Transverse colon (tissue), 4 donors: Measurements from ENCODE around the gene EML4. TPM values are rescaled to one million over a fixed set of nuclear protein-coding genes. Genes with fewer than 3 reads are reported as not detected.

Experiments used
- DNase-seq: peaks from one replicate; pipeline ENCODE4 v3.0.0-alpha.2; 2019
- H3K27ac ChIP-seq, 4 donors: fragments of 200-600 bp; sonication (generic); 2 replicates each; pipeline ENCODE4 v1.5.1; 2016 to 2018; ENCODE audit warnings: inconsistent platforms in 4 of 4
- H3K27me3 ChIP-seq: fragments of 200-600 bp; sonication (generic); 2 replicates; pipeline ENCODE4 v1.5.1; 2017; ENCODE audit warnings: inconsistent platforms
- H3K36me3 ChIP-seq, 4 donors: fragments of 200-600 bp; sonication (generic); 2 replicates each; pipeline ENCODE4 v1.5.1; 2017 to 2019; ENCODE audit warnings: inconsistent platforms in 4 of 4
- H3K4me1 ChIP-seq, 4 donors: fragments of 200-600 bp; sonication (generic); 2 replicates each; pipeline ENCODE4 v1.5.1; 2017 to 2020; ENCODE audit warnings: inconsistent platforms in 4 of 4
- H3K4me3 ChIP-seq, 4 donors: fragments of 200-600 bp; sonication (generic); 1 replicate in 1 of 4; 2 replicates in 3 of 4; pipeline versions ENCODE4 v1.5.1 to v1.6.1; 2017 to 2019; ENCODE audit warnings: inconsistent platforms in 4 of 4
- H3K9me3 ChIP-seq, 2 donors: fragments of 200-600 bp; sonication (generic); 2 replicates each; pipeline ENCODE4 v1.5.1; 2017 to 2019; ENCODE audit warnings: inconsistent platforms in 2 of 2
- CTCF ChIP-seq, 5 experiments: fragments of 200-600 bp in 3 of 5; fragments of 450-650 bp in 2 of 5; sonication (generic) in 3 of 5; IDR thresholded peaks; 1 replicate in 2 of 5; 2 replicates in 3 of 5; pipeline ENCODE4 v1.5.1; 2016 to 2017; ENCODE audit warnings: antibody characterized with exemption in 5 of 5, inconsistent platforms in 3 of 5, mild to moderate bottlenecking in 2 of 5, moderate library complexity in 1 of 5
- EP300 ChIP-seq: sonication (generic); formaldehyde crosslinking; IDR thresholded peaks from one replicate; pipeline ENCODE4 v1.6.1; 2017; ENCODE audit warnings: antibody characterized with exemption, low read depth
- POLR2A ChIP-seq: fragments of 450-650 bp; IDR thresholded peaks from one replicate; pipeline ENCODE4 v1.6.1; 2016; ENCODE audit warnings: antibody characterized with exemption, mild to moderate bottlenecking, moderate library complexity
- POLR2AphosphoS5 ChIP-seq, 3 donors: sonication (generic); formaldehyde crosslinking; IDR thresholded peaks; one replicate each; pipeline ENCODE4 v1.6.1; 2016; ENCODE audit warnings: antibody characterized with exemption in 3 of 3
- WGBS, 2 donors: methylation state at CpG; one replicate each; pipeline ENCODE4 v1.1.5; 2018; ENCODE audit warnings: low coverage in 1 of 2; 5-methylcytosine and 5-hydroxymethylcytosine counted together
- in situ Hi-C, 4 donors: fragments of 200-750 bp; cut with MboI; loops; one replicate each; pipeline versions ENCODE4 v1.15.0 to v1.15.1; 2017; ENCODE audit warnings: low sequenced_read_pairs in 3 of 4, low pct_ligation_motif_present in 1 of 4, low pct_unique_long_range_greater_than_20kb in 1 of 4
- intact Hi-C: fragments of 100-400 bp; cut with DNase I; formaldehyde crosslinking; loops from one replicate; pipeline ENCODE4 v1.15.1; 2023; ENCODE audit warnings: low total_unique reads
- total RNA-seq, 4 donors: library from RNA; depleted of rRNA; stranded (reverse); fragments of >200 nt; gene quantifications; one replicate each; pipeline ENCODE4 v1.1.0, GENCODE V29; 2016

The EML4 gene
- total RNA-seq, 4 donors from 2014 or later, result 49.7 to 91.5 (median 67.5) TPM

GRCh38 chr2:42293019-42293418 is 123.9 kb downstream of the EML4 start:
- Histone ChIP-seq H3K4me3 (no peak overlapping the region), H3K36me3 (peaks cover 0 to 16% (median 8%) of the 10 kb centered on the region in 4 donors), H3K27ac (no peak overlapping the region), H3K27me3 (no peaks in the 10 kb centered on the region), H3K4me1 (peaks cover 0 to 9% (median 0%) of the 10 kb centered on the region in 4 donors), H3K9me3 (no peaks in the 10 kb centered on the region)
- WGBS, 2 donors, result 95 to 100% methylated on average over 2 to 8 of the region's 8 CpGs
- TF ChIP-seq POLR2A, result no peak
- TF ChIP-seq CTCF (IDR thresholded peaks at IDR 0.05), result no peak
- no peak for TF ChIP-seq EP300
- TF ChIP-seq POLR2AphosphoS5 (IDR thresholded peaks at IDR 0.05), result no peak
- in situ Hi-C loops (no loop called here), intact Hi-C loops (no loop called here)
- DNase-seq, result no peak

- no peak overlapping the region for H3K4me3 ChIP-seq
- intact Hi-C loops (no loop called here), in situ Hi-C loops (no loop called here)
- DNase-seq, result no peak
- WGBS, 2 donors, result 80% methylated on average over 2 of the region's 2 CpGs; no CpG with 5 or more reads in 1 of the 2 donors
- no peak for TF ChIP-seq POLR2A
- TF ChIP-seq POLR2AphosphoS5 (IDR thresholded peaks at IDR 0.05), result no peak
- TF ChIP-seq CTCF (IDR thresholded peaks at IDR 0.05), result no peak
- no peak for TF ChIP-seq EP300
- H3K27me3 ChIP-seq, result no peaks in the 10 kb centered on the region
- H3K9me3 ChIP-seq, result no peaks in the 10 kb centered on the region
- H3K27ac ChIP-seq, result no peak overlapping the region
- peaks cover 0 to 16% (median 0%) of the 10 kb centered on the region in 4 donors for H3K4me1 ChIP-seq
- peaks cover 0 to 26% (median 8%) of the 10 kb centered on the region in 4 donors for H3K36me3 ChIP-seq
Observed at GRCh38 chr2:42296226-42296625, 127.1 kb downstream of the EML4 start.

GRCh38 chr2:42297322-42297936 is 128.3 kb downstream of the EML4 start:
- in situ Hi-C loops, result no loop called here

GRCh38 chr2:42298132-42298531 is 129.0 kb downstream of the EML4 start:
- H3K4me1 ChIP-seq, result peaks cover 0 to 16% (median 0%) of the 10 kb centered on the region in 4 donors
- DNase-seq, result no peak
- TF ChIP-seq POLR2A, result no peak
- no peak for TF ChIP-seq POLR2AphosphoS5 (IDR thresholded peaks at IDR 0.05)
- no peak for TF ChIP-seq CTCF (IDR thresholded peaks at IDR 0.05)
- no peak for TF ChIP-seq EP300
- no peaks in the 10 kb centered on the region for H3K9me3 ChIP-seq
- H3K27ac ChIP-seq, result peak overlapping the region in 1 of 4 donors; percentile 12
- intact Hi-C loops, result no loop called here
- H3K27me3 ChIP-seq, result no peaks in the 10 kb centered on the region
- in situ Hi-C loops, result no loop called here
- H3K4me3 ChIP-seq, result no peak overlapping the region
- H3K36me3 ChIP-seq, result peaks cover 0 to 32% (median 9%) of the 10 kb centered on the region in 4 donors
- 51 to 75% methylated on average over 1 of the region's 1 CpG for WGBS, 2 donors

More at GRCh38 chr2:42297322-42297936, 128.3 kb downstream of the EML4 start:
- intact Hi-C loops, result no loop called here
- DNase-seq, result no peak
- H3K4me1 ChIP-seq, result peaks cover 0 to 16% (median 0%) of the 10 kb centered on the region in 4 donors
- WGBS, 2 donors, result 83 to 89% methylated on average over 1 to 2 of the region's 2 CpGs
- peaks cover 0 to 26% (median 8%) of the 10 kb centered on the region in 4 donors for H3K36me3 ChIP-seq
- no peaks in the 10 kb centered on the region for H3K27me3 ChIP-seq
- H3K9me3 ChIP-seq, result no peaks in the 10 kb centered on the region
- peak overlapping the region in 2 of 4 donors; percentile 9 to 16 for H3K27ac ChIP-seq
- no peak overlapping the region for H3K4me3 ChIP-seq
- TF ChIP-seq CTCF (IDR thresholded peaks at IDR 0.05) (no peak), EP300 (no peak), POLR2A (no peak), POLR2AphosphoS5 (IDR thresholded peaks at IDR 0.05) (no peak)
